Measurements from ENCODE around the gene C1GALT1C1L.
"Not testable (repeated sequence)": the region's sequence is repeated elsewhere in the genome, so short reads cannot be mapped to it uniquely, and the experiment has no call there.

Gene C1GALT1C1L
- total RNA-seq, result 0 to 0.22 reads per million in 2 donors

DNA sequence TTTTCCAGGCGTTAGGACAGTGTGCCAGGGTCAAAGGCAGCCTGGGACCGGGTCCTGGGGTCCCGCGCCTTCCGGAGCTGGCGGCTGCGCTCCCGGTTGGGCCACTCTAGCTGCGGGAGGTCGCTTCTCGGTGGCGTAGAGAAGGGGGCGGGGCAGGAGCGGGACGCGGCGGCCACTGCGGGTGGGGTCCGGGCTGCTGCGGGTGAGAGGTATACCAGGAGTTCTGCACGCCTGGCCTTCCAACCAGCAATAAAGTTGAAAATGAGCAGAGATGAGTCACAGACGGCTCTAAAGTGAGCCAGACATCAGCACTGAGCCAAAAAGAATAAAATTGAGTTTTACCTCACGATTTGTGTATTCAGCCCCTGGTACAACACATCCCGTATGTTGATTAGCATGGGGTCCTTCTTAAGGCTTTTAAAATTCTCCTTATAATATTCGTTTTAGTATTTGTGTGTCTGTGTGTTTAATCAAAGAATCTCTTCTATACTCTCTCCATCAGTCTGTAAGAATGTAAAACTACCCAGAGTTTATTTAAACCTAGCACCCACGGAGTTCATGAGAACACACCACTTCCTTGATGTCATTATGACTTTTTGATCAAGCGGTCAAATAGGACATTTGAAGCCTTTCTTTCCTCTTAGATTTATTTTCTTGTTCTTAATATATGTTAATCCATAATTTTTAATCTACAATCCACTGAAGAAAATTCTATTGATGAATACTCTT, at the start of gene C1GALT1C1L:
Gene C1GALT1C1L (minus strand): TSS at position 108 of the 729 bp plus-strand sequence. CDS start 107 bp downstream, at position 1.
- no peak for DNase-seq

DNA sequence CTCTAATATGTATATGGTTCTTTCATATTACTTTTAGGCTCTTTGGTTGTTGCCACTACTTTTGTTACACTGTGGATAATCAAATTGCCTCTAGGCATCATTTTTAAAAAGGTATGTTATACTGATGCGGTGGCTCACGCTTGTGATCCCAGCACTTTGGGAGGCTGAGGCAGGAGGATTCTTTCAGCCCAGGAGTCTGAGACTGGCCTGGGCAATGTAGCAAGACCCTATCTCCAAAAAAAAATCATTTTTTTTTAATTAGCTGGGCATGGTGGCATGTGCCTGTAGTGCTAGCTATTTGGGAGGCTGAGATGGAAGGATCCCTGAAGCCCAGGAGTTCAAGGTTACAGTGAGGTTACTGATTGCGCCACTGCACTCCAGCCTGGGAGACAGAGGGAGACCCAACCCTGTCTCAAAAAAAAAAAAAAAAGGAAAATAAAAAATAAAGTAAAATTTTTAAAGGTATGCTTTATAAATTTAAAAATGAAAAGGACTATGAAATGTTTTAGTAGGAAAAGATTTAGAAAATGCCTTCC, 49.5 kb upstream of the C1GALT1C1L start:
- DNase-seq, result no peak

DNA sequence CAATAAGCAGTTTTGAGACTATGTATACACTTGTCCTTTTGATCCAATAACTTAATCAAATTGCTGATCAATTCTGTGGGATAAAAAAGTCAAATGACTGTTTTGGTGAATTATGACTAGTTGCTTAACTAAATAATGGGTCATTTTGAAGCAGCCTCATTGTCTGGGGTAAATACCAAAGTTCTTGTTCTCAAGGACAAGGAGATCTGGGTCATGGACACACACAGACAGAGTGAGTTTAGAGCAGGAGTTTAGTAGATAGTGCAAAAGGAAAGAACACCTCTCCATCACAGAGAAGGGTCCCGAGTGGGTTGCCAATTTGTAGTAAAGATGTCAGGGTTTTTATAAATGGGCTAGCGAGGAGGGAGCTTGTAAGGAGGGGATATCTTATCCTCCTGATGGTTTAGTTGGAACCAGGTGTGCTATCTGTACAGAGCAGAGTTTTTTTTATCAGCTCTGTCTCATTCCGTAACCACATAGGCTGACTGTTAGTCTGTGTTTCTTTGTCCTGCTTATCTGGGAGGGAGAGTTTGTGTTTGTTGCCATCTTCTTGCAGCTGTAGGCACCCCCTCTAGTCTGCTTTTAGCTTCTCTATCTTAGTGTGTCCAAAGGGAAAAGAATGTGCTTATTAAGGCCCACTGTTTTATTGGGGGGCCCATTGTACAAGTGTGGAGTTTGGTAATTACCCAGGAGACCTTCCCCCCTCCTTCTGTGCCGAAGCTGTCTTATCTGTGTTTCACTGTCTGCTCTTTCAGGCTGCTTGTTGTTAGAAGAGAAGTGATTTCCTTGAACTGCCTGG, 48.7 kb upstream of the C1GALT1C1L start:
- DNase-seq, result no peak

DNA sequence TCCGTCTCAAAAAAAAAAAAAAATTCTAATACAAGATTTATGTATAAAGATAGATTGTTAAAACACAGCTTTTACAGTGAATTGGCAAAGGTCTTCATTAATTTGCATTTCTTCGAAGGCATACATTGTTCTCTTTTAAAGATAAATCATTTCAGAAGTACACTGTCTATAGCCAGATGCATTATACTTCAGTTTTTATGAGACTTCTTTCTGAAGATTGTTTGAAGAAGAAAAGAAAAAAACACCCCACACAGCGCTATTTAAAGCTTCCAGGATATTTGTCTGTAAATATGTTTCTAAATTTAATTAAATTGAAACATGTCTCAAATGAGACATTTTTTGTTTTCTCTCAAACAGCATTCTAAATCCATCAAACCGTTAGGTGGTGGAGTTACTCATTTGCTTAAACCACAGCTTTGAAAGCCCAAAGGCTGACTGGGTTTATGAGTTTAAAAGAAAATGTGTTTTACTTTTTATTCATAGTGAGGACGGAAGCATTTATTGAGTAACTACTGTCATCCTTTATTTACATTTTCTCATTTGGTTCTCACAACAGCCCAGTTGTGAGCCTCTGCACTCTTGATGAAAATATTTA, 42.4 kb upstream of the C1GALT1C1L start:
- DNase-seq, result no peak

DNA sequence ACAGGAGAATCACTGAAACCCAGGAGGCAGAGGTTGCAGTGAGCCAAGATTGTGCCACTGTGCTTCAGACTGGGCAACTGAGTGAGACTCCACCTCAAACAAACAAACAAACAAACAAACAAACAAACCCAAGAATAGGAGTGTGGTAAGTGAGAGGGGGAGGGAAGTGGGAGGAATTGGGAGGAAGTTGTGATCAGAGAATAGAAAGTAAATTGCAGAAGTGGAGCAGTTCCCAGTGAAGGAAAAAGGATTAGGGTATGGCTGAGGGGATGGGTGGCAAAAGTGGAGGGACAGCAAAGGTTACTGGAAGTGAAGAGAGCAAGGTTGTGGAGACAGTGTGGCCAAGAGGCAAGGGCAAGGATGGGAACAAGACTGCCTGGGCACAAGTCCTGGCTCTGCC, 41.1 kb upstream of the C1GALT1C1L start:
- no peak for DNase-seq

DNA sequence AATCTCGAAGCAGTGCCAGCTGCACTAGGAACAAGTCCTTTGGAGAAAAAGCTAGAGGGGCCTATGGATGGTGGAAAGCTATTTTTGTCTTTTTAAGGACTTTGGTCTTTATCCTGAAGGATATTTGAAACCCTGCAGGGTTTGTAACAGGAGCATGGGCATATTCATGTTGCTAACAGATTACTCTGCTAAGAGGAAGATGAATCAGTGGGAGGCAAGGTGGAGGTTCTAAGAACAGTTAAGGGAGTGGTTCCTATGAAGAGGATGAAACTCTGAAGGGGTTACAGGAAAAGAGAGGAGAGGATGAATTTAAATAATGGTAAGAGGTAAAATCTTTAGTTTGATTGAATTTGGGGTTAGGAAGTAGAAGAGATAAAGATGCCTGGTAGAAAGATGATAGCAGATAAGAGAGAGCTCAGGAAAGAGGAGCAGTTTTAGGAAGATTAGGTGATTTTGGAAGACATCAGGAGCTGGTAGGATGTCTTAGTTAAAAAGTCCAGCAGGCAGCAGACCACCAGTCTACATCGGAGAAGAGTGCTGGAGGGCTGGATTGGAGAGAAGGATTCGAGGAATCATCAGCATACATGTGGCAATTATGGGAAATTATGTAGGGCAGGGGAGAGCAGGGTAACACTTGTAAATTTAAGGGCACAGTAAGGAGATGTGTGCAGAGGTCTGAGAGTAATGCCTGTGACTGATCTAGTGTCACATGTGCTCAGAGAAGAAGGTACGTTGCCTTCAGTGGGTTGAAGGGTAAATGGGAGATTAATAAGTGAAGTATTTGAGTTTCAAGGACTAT, 39.3 kb upstream of the C1GALT1C1L start:
- no peak for DNase-seq

GRCh38 chr2:43714164-43714563, 37.9 kb upstream of the C1GALT1C1L start:
- DNase-seq, result no peak

DNA sequence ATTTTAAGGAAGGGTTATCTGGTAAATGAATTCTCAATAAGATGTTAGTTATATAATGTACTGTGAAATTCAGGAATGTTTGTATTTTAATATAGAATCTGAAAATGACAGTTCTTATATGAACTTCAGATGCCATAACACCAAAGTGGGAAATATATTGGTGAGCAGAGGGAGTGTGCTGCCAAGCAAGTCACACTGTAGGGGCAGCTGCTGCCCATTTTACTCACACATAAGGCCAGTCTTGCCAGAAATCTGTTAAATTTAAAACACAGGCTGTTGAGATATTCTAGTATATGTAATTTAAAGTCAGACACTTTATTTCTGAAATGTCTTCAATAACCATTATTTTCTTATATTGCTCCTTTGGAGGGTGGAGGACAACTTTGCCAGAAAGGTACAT, 34.6 kb upstream of the C1GALT1C1L start:
- no peak for DNase-seq

DNA sequence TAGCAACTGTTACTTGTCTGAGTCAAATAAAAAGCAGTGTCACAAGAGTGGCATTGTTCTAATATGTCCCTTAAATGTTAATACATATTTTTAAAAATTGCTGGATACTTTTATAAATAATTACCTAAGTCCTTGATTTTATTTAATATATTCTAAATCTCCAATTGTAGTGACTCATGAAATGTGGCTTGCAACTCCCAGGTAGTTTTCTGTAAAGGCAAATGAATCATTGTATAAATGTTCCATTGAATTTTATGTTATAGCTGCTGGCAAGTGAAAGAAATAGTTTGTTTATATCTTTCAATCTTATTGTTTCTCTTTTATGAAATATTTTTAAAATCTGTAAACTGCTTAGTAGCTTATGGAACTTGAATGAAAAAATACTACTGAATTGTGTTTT, 32.7 kb upstream of the C1GALT1C1L start:
- DNase-seq, result no peak

GRCh38 chr2:43708178-43708577, 31.9 kb upstream of the C1GALT1C1L start:
- DNase-seq, result no peak

GRCh38 chr2:43707255-43708015, 31.2 kb upstream of the C1GALT1C1L start:
- DNase-seq, result no peak

GRCh38 chr2:43701111-43701510, 24.9 kb upstream of the C1GALT1C1L start:
- no peak for DNase-seq

DNA sequence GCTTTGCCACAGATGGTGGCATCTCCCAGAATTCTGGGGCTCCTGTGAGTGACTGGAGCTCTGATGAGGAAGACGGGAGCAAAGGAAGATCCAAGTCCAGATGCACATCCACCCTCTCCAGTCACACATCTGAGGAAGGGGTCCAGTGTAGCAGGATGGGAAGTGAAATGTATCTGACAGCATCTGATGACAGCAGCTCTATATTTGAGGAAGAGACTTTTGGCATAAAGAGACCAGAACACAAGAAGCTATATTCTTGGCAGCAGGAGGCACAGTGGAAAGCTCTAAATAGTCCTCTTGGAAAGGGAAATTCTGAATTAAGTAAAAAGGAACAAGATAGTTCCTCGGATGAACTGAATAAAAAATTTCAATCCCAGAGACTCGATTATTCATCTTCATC, 23.5 kb upstream of the C1GALT1C1L start:
- no peak for DNase-seq

DNA sequence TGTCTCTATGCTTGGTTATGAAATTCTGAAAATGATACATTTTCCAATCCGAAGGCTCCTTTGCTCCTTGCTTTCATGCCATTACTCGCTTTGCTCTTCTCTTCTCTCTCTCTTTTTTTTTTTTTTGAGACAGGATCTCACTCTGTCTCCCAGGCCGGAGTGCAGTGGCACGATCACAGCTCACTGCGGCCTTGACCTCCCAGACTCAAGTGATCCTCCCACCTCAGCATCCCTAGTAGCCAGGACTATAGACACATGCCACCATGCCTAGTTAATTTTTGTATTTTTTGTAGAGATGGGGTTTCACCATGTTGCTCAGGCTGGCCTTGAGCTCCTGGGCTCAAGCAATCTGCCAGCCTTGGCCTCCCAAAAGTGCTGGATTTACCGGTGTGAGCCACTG, 21.9 kb upstream of the C1GALT1C1L start:
- DNase-seq, result not testable (repeated sequence)

GRCh38 chr2:43692428-43692994, 16.3 kb upstream of the C1GALT1C1L start:
- DNase-seq, result no peak

GRCh38 chr2:43689999-43690398, 13.8 kb upstream of the C1GALT1C1L start:
- DNase-seq, result no peak

- DNase-seq, result no peak
Measured at GRCh38 chr2:43685357-43685756, 9.1 kb upstream of the C1GALT1C1L start.

GRCh38 chr2:43677783-43678182, 1.6 kb upstream of the C1GALT1C1L start:
- not testable (repeated sequence) for DNase-seq

DNA sequence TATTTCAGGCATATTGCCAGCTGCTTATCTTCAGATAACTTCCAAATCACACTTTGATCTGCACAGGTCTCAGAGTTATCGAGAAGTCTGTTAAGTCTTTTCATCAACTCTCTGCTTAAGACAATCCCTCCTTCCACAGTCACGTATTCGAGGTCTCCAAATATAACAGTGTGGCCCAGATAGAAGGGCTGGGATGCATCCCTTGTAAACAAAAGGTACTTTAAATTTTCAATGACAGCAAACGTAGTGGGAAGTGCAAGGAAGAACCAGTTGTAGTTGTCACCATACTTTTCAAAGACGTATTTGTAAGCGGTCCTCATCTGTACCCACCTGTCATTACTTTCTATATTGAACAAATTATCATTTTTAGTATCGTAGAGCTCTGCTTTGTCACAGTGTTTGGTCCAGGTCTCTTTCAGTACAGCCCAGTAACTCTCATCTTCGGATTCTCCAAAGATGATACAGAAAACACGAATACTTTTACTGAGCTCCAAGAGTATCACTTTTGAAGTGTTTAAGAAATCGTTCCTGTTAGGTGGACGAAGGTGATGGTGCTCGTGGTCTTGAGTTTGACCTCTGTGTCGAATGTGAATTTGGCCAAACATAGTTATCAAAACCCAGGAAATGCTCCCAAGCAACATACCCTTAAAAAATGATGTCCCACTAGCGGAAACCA, 445 bp downstream of the C1GALT1C1L start:
- DNase-seq, result no peak

GRCh38 chr2:43657241-43657640, 19.0 kb downstream of the C1GALT1C1L start:
- no peak for DNase-seq

- no peak for DNase-seq
Measured at GRCh38 chr2:43653506-43653905, 22.7 kb downstream of the C1GALT1C1L start.
